ENCODE results near the gene LRRN2. TPM values are rescaled to one million over a fixed set of nuclear protein-coding genes. Genes with fewer than 3 reads are reported as not detected.

Gene LRRN2
- total RNA-seq, 1 experiment from 2014 or later: 5.8 TPM

GRCh38 chr1:204641936-204642335 is 43.6 kb downstream of the LRRN2 start:
- no peak for TF ChIP-seq CTCF (conservative IDR thresholded peaks at IDR 0.05)
- no CpG with 5 or more reads among the region's 3 CpGs for WGBS (ENCODE audit: extremely low coverage, insufficient read length, low lambda C conversion rate)
- Histone ChIP-seq H4K91ac (ENCODE audit: insufficient read length, low read depth, low read length) (no peak overlapping the region), H3K4ac (ENCODE audit: low read depth, low read length) (no peak overlapping the region), H3T11ph (ENCODE audit: low read length) (no peak overlapping the region), H3K56ac (ENCODE audit: insufficient read length, low read depth, low read length) (no peak overlapping the region), H2BK5ac (ENCODE audit: insufficient read length, low read length) (no peak overlapping the region), H3K9me3 (ENCODE audit: control insufficient read depth, low read depth, low read length) (no peaks in the 10 kb centered on the region), H3K18ac (ENCODE audit: insufficient read length, low read depth, low read length) (no peak overlapping the region), H3K14ac (ENCODE audit: insufficient read depth, low read length) (no peak overlapping the region), H3K4me1 (ENCODE audit: insufficient read depth, low read length) (no peaks in the 10 kb centered on the region), H3K4me2 (ENCODE audit: insufficient read depth, insufficient read length, low read length) (no peak overlapping the region), H3K79me2 (ENCODE audit: insufficient read depth, low read length) (no peaks in the 10 kb centered on the region), H3K9ac (ENCODE audit: extremely low read depth, insufficient read length, low read length) (no peak overlapping the region), H2AFZ (ENCODE audit: low read length) (no peak overlapping the region), H4K20me1 (ENCODE audit: control insufficient read depth, insufficient read depth, insufficient read length) (no peaks in the 10 kb centered on the region), H3K79me1 (ENCODE audit: insufficient read depth, low read depth, low read length, poor library complexity, severe bottlenecking) (no peaks in the 10 kb centered on the region), H4K8ac (replicated peaks; ENCODE audit: insufficient read length, low read depth, low read length) (no peak overlapping the region), H2BK20ac (ENCODE audit: low read depth, low read length, poor library complexity, severe bottlenecking) (no peak overlapping the region), H3K27me3 (ENCODE audit: insufficient read depth, low read length) (no peaks in the 10 kb centered on the region), H2BK12ac (ENCODE audit: insufficient read length, low read depth, low read length) (no peak overlapping the region), H3K23me2 (ENCODE audit: insufficient read length, low read depth, low read length, poor library complexity, severe bottlenecking) (no peaks in the 10 kb centered on the region), H4K5ac (ENCODE audit: insufficient read length, low read depth, low read length) (no peak overlapping the region), H3K23ac (ENCODE audit: insufficient read length, low read depth, low read length) (no peak overlapping the region), H3K27ac (ENCODE audit: insufficient read length, low read depth, low read length) (no peak overlapping the region), H2BK120ac (ENCODE audit: low read depth, low read length, poor library complexity, severe bottlenecking) (no peak overlapping the region), H2BK15ac (ENCODE audit: low read depth, low read length) (no peak overlapping the region), H2AK5ac (ENCODE audit: insufficient read length, low read length) (no peak overlapping the region)
- H3K9me3 Mint-ChIP-seq: no peaks in the 10 kb centered on the region; a peak in 1 of 5 replicates
- peaks cover 2% of the 10 kb centered on the region for H3K27me3 Mint-ChIP-seq (ENCODE audit: low read depth)
- H3K4me3 Mint-ChIP-seq: no peak overlapping the region; a peak in 1 of 5 replicates
- no peak for DNase-seq
- no peak overlapping the region for H3K27ac Mint-ChIP-seq
- peaks cover 8 to 19% of the 10 kb centered on the region in 2 experiments for H3K4me1 Mint-ChIP-seq
- no peaks in the 10 kb centered on the region; a peak in 2 of 7 replicates for H3K36me3 Mint-ChIP-seq (ENCODE audit: insufficient read depth in 1 of 3, low read depth in 3 of 3)
